ENCODE data around the gene OSBP2.

The OSBP2 gene

DNA sequence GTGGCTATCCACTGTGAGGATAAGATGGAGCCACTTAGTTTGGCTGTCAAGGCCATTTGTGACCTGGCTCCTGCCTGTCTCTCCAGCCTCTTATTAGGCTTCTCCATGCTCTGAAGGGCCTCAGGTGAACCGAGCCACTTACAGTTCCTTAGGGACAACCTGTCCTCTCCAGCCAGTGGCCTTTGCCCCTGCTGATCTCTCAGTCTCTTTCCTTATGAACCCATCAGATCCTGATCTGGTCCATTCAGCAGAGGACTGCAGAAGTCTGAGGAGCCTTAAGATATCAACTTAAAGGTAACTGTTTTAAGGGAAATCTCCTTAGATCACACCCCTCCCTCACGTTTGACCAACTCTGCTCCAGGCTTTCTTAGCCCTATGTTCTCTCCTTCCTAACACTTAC lies 29.4 kb upstream of the OSBP2 start:
- TF ChIP-seq, protein P1, sequence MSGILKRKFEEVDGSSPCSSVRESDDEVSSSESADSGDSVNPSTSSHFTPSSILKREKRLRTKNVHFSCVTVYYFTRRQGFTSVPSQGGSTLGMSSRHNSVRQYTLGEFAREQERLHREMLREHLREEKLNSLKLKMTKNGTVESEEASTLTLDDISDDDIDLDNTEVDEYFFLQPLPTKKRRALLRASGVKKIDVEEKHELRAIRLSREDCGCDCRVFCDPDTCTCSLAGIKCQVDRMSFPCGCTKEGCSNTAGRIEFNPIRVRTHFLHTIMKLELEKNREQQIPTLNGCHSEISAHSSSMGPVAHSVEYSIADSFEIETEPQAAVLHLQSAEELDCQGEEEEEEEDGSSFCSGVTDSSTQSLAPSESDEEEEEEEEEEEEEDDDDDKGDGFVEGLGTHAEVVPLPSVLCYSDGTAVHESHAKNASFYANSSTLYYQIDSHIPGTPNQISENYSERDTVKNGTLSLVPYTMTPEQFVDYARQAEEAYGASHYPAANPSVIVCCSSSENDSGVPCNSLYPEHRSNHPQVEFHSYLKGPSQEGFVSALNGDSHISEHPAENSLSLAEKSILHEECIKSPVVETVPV (CRISPR knock-in tag; IDR thresholded peaks at IDR 0.05) = no peak
- TF ChIP-seq, protein P2, sequence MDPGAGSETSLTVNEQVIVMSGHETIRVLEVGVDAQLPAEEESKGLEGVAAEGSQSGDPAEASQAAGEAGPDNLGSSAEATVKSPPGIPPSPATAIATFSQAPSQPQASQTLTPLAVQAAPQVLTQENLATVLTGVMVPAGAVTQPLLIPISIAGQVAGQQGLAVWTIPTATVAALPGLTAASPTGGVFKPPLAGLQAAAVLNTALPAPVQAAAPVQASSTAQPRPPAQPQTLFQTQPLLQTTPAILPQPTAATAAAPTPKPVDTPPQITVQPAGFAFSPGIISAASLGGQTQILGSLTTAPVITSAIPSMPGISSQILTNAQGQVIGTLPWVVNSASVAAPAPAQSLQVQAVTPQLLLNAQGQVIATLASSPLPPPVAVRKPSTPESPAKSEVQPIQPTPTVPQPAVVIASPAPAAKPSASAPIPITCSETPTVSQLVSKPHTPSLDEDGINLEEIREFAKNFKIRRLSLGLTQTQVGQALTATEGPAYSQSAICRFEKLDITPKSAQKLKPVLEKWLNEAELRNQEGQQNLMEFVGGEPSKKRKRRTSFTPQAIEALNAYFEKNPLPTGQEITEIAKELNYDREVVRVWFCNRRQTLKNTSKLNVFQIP (CRISPR knock-in tag; IDR thresholded peaks at IDR 0.05; ENCODE audit: borderline replicate concordance, low read depth) = no peak
- TF ChIP-seq, protein P3, sequence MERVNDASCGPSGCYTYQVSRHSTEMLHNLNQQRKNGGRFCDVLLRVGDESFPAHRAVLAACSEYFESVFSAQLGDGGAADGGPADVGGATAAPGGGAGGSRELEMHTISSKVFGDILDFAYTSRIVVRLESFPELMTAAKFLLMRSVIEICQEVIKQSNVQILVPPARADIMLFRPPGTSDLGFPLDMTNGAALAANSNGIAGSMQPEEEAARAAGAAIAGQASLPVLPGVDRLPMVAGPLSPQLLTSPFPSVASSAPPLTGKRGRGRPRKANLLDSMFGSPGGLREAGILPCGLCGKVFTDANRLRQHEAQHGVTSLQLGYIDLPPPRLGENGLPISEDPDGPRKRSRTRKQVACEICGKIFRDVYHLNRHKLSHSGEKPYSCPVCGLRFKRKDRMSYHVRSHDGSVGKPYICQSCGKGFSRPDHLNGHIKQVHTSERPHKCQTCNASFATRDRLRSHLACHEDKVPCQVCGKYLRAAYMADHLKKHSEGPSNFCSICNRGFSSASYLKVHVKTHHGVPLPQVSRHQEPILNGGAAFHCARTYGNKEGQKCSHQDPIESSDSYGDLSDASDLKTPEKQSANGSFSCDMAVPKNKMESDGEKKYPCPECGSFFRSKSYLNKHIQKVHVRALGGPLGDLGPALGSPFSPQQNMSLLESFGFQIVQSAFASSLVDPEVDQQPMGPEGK (CRISPR knock-in tag; IDR thresholded peaks at IDR 0.05; ENCODE audit: borderline replicate concordance) = no peak
- TF ChIP-seq ESRRG (CRISPR knock-in tag; IDR thresholded peaks at IDR 0.05) (no peak), ZNF565 (CRISPR knock-in tag; conservative IDR thresholded peaks at IDR 0.05; ENCODE audit: low read depth) (no peak), ZFP3 (CRISPR knock-in tag; IDR thresholded peaks at IDR 0.05) (no peak), PPARA (CRISPR knock-in tag; IDR thresholded peaks at IDR 0.05; ENCODE audit: borderline replicate concordance) (no peak), CSDC2 (CRISPR knock-in tag; IDR thresholded peaks at IDR 0.05) (no peak), TCF4 (CRISPR knock-in tag; IDR thresholded peaks at IDR 0.05; ENCODE audit: borderline replicate concordance) (no peak)
- ATAC-seq = no peak

DNA sequence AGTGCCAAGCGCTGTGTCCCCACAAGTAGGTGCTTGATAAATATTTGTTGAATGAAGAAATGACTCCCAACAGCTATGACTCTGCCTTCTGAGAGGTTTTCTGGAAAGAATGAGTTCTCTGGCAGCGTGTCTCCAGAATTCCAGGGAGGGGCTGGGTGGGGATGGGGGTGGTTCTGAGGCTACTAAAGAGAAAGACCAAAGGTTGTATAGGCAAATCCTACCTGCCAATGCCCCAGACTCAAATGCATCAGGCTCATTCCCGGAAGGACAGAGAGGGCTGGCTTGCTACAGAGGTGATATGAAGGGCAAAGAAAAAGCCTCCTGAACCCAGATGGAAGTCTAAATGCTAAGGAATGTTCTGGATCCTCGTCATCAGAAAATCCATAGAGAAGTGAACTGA lies 28.9 kb upstream of the OSBP2 start:
- TF ChIP-seq, protein P2 (CRISPR knock-in tag; IDR thresholded peaks at IDR 0.05; ENCODE audit: borderline replicate concordance, low read depth) = no peak
- TF ChIP-seq ZFP3 (CRISPR knock-in tag; IDR thresholded peaks at IDR 0.05) (no peak), ISL1 (CRISPR knock-in tag; IDR thresholded peaks at IDR 0.05) (no peak)
- ATAC-seq = no peak

DNA sequence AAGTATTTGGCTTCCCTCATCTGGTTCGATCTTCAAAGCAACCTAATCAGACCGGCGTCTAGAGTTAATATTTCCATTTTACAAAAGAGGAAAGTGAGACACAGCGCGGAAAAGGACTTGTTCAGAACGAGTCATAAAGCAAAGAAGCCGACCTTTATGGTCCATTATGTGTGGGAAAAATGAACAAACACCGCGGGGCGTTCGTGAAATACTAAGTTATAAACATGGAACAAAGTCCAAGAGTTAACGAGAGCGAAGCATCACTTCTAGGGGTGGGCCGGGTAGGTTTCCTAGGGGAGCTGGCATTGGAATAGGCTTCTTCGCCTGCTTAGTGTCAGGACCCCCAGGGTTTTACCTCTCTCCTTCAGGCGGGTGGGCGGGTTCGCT lies 27.6 kb upstream of the OSBP2 start:
- peak; percentile 5; the same call in 2 of the 3 replicates for ATAC-seq
- no peak for TF ChIP-seq SNAI2 (CRISPR knock-in tag; IDR thresholded peaks at IDR 0.05)

DNA sequence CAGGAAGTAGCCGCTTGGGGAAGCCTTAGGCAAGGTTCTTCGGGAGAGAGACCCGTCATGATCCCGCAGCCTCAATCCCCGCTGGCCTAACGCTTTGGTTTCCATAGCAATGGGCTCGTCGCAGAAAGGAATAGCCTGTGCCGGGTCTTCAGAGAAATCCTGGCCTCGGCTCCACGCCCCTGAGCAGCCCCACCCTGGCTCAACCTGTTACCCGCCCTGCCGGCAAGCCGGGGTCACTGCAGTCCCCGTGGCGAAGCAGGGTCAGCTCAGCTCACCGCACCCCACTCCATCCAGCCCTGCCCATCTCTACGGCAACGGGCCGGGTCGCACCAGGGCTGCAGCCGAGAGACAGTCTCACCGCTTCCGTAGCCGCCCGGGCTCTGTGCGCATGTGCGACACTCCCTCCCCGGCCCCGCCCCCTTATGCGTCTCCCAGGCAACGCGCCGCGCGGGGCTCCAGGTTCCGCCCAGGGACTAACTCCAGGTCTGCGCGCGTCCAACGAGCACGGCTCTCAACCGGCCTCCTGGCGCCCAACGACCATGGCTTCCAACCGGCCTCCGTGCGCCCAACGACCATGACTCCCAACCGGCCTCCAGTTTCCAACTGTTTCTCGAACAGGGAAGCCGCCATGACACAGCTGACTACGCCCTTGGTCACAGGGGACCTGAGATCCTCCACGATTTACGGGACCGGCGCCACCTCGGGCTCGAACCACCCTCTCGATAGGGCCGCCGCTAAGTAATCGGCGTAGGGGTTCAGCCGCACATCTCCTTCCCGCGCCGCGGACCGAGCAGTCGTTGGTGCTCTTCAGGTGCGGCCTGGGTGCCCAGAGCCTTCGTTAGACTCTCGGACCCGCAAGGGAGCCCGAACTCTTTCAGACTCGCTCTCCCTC lies 26.9 kb upstream of the OSBP2 start, which contains the start of gene DUSP18:
Gene DUSP18 (minus strand): TSS at position 382 of the 892 bp plus-strand sequence. CDS start 3,872 bp downstream, outside the sequence.
- TF ChIP-seq ISL1 (CRISPR knock-in tag; IDR thresholded peaks at IDR 0.05) (no peak), BACH2 (CRISPR knock-in tag; IDR thresholded peaks at IDR 0.05; ENCODE audit: borderline replicate concordance) (no peak), OSR1 (CRISPR knock-in tag; IDR thresholded peaks at IDR 0.05) (no peak), ZNF8 (CRISPR knock-in tag; IDR thresholded peaks at IDR 0.05) (no peak), ZFP30 (CRISPR knock-in tag; IDR thresholded peaks at IDR 0.05) (no peak), ZNF565 (CRISPR knock-in tag; conservative IDR thresholded peaks at IDR 0.05; ENCODE audit: low read depth) (no peak), ESRRG (CRISPR knock-in tag; IDR thresholded peaks at IDR 0.05) (no peak), RARB (CRISPR knock-in tag; IDR thresholded peaks at IDR 0.05) (no peak), TOX (CRISPR knock-in tag; IDR thresholded peaks at IDR 0.05; ENCODE audit: borderline replicate concordance) (no peak), CSDC2 (CRISPR knock-in tag; IDR thresholded peaks at IDR 0.05) (no peak), ZNF70 (CRISPR knock-in tag; IDR thresholded peaks at IDR 0.05) (no peak), SNAI2 (CRISPR knock-in tag; IDR thresholded peaks at IDR 0.05) (no peak)
- TF ChIP-seq, protein P2 (CRISPR knock-in tag; IDR thresholded peaks at IDR 0.05; ENCODE audit: borderline replicate concordance, low read depth) = no peak
- TF ChIP-seq, protein P4, sequence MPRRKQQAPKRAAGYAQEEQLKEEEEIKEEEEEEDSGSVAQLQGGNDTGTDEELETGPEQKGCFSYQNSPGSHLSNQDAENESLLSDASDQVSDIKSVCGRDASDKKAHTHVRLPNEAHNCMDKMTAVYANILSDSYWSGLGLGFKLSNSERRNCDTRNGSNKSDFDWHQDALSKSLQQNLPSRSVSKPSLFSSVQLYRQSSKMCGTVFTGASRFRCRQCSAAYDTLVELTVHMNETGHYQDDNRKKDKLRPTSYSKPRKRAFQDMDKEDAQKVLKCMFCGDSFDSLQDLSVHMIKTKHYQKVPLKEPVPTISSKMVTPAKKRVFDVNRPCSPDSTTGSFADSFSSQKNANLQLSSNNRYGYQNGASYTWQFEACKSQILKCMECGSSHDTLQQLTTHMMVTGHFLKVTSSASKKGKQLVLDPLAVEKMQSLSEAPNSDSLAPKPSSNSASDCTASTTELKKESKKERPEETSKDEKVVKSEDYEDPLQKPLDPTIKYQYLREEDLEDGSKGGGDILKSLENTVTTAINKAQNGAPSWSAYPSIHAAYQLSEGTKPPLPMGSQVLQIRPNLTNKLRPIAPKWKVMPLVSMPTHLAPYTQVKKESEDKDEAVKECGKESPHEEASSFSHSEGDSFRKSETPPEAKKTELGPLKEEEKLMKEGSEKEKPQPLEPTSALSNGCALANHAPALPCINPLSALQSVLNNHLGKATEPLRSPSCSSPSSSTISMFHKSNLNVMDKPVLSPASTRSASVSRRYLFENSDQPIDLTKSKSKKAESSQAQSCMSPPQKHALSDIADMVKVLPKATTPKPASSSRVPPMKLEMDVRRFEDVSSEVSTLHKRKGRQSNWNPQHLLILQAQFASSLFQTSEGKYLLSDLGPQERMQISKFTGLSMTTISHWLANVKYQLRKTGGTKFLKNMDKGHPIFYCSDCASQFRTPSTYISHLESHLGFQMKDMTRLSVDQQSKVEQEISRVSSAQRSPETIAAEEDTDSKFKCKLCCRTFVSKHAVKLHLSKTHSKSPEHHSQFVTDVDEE (CRISPR knock-in tag; IDR thresholded peaks at IDR 0.05) = no peak
- TF ChIP-seq, protein P1 (CRISPR knock-in tag; IDR thresholded peaks at IDR 0.05) = no peak
- TF ChIP-seq, protein P3 (CRISPR knock-in tag; IDR thresholded peaks at IDR 0.05; ENCODE audit: borderline replicate concordance) = no peak
- ATAC-seq = peak; percentile 92

Data from SK-N-SH treated with all-trans-retinoic acid at 6 μM for 48 hours (cell line).